Effector memory CD4-positive, alpha-beta T cell (primary cell): ENCODE data around the gene FAM153A.
"Not testable (repeated sequence)": the region's sequence is repeated elsewhere in the genome, so short reads cannot be mapped to it uniquely, and the experiment has no call there.

Experiments
- DNase-seq, 3 donors: peaks; one replicate each; pipeline ENCODE4 v3.0.0-alpha.2; 2020
- H3K27ac ChIP-seq: 2 replicates; pipeline ENCODE4 v1.7.0; 2013; ENCODE audit warnings: mild to moderate bottlenecking, low read length, moderate library complexity; ENCODE audit not compliant: insufficient read depth, poor library complexity, severe bottlenecking
- H3K27me3 ChIP-seq: replicated peaks from 2 replicates; pipeline ENCODE4 v1.7.0; 2013; ENCODE audit warnings: mild to moderate bottlenecking, low read length; ENCODE audit not compliant: insufficient read depth, control insufficient read depth, poor library complexity, severe bottlenecking
- H3K36me3 ChIP-seq: 2 replicates; pipeline ENCODE4 v1.7.0; 2013; ENCODE audit warnings: mild to moderate bottlenecking, low read length, moderate library complexity; ENCODE audit not compliant: control insufficient read depth, insufficient read depth
- H3K4me1 ChIP-seq: 2 replicates; pipeline ENCODE4 v1.7.0; 2013; ENCODE audit warnings: low read length, mild to moderate bottlenecking; ENCODE audit not compliant: control insufficient read depth, insufficient read depth, poor library complexity, severe bottlenecking
- H3K4me3 ChIP-seq: 2 replicates; pipeline ENCODE4 v1.7.0; 2013; ENCODE audit warnings: low read length, low read depth, mild to moderate bottlenecking; ENCODE audit not compliant: insufficient read depth, poor library complexity, severe bottlenecking
- H3K9me3 ChIP-seq: 2 replicates; pipeline ENCODE4 v1.7.0; 2013; ENCODE audit warnings: mild to moderate bottlenecking, low read length, moderate library complexity; ENCODE audit not compliant: control insufficient read depth

Gene FAM153A

GRCh38 chr5:177807265-177807664, 24.6 kb upstream of the FAM153A start:
- H3K27me3 ChIP-seq, DNase-seq, H3K36me3 ChIP-seq, H3K9me3 ChIP-seq, H3K4me3 ChIP-seq, H3K27ac ChIP-seq, H3K4me1 ChIP-seq: not testable (repeated sequence)

- H3K36me3 ChIP-seq, DNase-seq, H3K27ac ChIP-seq, H3K4me1 ChIP-seq, H3K9me3 ChIP-seq, H3K4me3 ChIP-seq, H3K27me3 ChIP-seq: not testable (repeated sequence)
Measured at GRCh38 chr5:177801427-177801826, 18.7 kb upstream of the FAM153A start.

- H3K36me3 ChIP-seq, H3K27me3 ChIP-seq, H3K9me3 ChIP-seq, H3K27ac ChIP-seq, H3K4me3 ChIP-seq, DNase-seq, H3K4me1 ChIP-seq: not testable (repeated sequence)
Measured at GRCh38 chr5:177798237-177798840, 15.6 kb upstream of the FAM153A start.

- not testable (repeated sequence) for H3K4me3 ChIP-seq, H3K27me3 ChIP-seq, H3K36me3 ChIP-seq, H3K9me3 ChIP-seq, H3K27ac ChIP-seq, DNase-seq, H3K4me1 ChIP-seq
Measured at GRCh38 chr5:177793272-177793671, 10.6 kb upstream of the FAM153A start.

GRCh38 chr5:177791649-177792048, 8.9 kb upstream of the FAM153A start:
- not testable (repeated sequence) for H3K36me3 ChIP-seq, H3K27me3 ChIP-seq, H3K4me1 ChIP-seq, H3K27ac ChIP-seq, H3K9me3 ChIP-seq, H3K4me3 ChIP-seq, DNase-seq

GRCh38 chr5:177782169-177782568, 530 bp downstream of the FAM153A start:
- DNase-seq, H3K4me1 ChIP-seq, H3K4me3 ChIP-seq: not testable (repeated sequence)

GRCh38 chr5:177771206-177771605, 11.5 kb downstream of the FAM153A start:
- not testable (repeated sequence) for H3K36me3 ChIP-seq, H3K27me3 ChIP-seq, H3K9me3 ChIP-seq, H3K4me3 ChIP-seq, H3K4me1 ChIP-seq, DNase-seq, H3K27ac ChIP-seq

More at GRCh38 chr5:177782169-177782568, 530 bp downstream of the FAM153A start:
- H3K36me3 ChIP-seq, H3K27ac ChIP-seq, H3K9me3 ChIP-seq, H3K27me3 ChIP-seq: not testable (repeated sequence)

- not testable (repeated sequence) for H3K27ac ChIP-seq, DNase-seq, H3K36me3 ChIP-seq, H3K9me3 ChIP-seq, H3K27me3 ChIP-seq, H3K4me1 ChIP-seq, H3K4me3 ChIP-seq
Measured at GRCh38 chr5:177770646-177771045, 12.1 kb downstream of the FAM153A start.

- DNase-seq, H3K27me3 ChIP-seq, H3K4me1 ChIP-seq, H3K27ac ChIP-seq, H3K9me3 ChIP-seq, H3K36me3 ChIP-seq, H3K4me3 ChIP-seq: not testable (repeated sequence)
Measured at GRCh38 chr5:177763737-177764508, 18.8 kb downstream of the FAM153A start.

- H3K4me1 ChIP-seq, H3K27me3 ChIP-seq, H3K9me3 ChIP-seq, DNase-seq, H3K4me3 ChIP-seq, H3K27ac ChIP-seq, H3K36me3 ChIP-seq: not testable (repeated sequence)
Measured at GRCh38 chr5:177760954-177761353, 21.7 kb downstream of the FAM153A start.
